GM19099 (cell line): Measurements from ENCODE around the gene EZR.

Source experiments
- POLR2A ChIP-seq: IDR thresholded peaks from 3 replicates; pipeline ENCODE4 v1.6.1; 2011; ENCODE audit warnings: low read depth; ENCODE audit not compliant: insufficient read length; ENCODE audit errors: extremely low read depth

The EZR gene

GRCh38 chr6:158777510-158777909 is 41.7 kb downstream of the EZR start:
- no peak for TF ChIP-seq POLR2A

GRCh38 chr6:158776737-158777136 is 42.4 kb downstream of the EZR start:
- no peak for TF ChIP-seq POLR2A

DNA sequence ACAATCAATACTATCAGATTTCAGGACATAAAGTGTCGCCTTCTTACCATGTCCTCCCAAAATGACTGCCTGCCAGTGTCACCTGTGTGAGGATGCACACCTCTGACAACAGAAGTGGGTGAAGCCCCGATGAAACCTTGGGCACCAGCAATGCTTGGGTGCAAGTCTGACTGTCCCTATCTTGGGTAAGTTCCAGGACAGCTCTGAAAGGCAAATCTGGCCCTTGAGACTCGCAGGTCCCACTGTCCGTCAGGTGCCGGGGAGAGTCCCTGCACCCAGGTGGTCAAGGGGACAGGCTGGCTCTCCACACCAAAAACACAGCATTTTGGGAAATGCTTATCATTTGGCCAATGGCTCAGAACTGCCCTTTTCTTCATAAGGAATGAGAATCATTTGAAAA is 43.3 kb downstream of the EZR start:
- no peak for TF ChIP-seq POLR2A

GRCh38 chr6:158774717-158775449 is 44.3 kb downstream of the EZR start:
- TF ChIP-seq POLR2A = no peak

DNA sequence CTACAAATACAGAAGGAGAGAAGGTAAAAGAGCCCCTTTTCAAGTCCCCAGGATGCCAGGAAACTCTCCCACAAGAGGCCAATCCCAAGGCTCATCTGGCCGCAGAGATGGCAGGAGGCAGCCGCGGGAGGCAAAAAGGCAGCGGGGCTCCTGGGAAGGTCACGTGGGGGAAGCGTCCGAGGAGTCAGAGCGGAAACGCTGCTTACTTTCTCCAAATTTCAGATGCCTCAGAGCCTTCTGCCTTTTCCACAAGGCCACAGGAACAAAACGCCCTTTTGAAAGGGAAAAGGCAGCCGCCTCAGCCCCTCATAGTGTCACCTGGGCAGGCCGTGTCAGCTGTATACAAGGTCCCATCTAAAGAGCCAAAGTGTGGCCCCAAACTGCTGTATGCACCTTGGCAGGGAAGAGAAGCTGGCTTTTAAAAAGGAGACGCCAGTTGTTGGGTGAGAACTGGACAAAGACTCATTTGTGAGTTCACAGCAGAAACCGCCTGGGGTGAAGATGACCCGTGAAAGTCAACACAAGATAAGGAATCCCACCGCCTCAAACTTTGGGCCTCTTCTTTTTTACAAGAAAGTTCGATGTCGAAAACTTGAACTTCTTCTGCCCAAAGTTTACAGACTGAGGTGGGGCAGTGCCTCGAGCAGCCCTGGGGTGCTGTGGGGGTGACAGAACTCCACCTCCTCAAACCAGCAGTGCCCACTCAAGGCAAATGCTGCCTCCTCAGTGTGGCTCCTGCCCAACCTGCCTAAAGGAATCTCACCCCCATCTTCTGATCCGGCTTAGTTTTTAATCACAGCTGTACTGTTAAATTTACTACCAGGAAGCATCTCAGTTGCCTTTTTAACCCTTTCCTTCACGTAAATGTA is 45.4 kb downstream of the EZR start:
- no peak for TF ChIP-seq POLR2A

DNA sequence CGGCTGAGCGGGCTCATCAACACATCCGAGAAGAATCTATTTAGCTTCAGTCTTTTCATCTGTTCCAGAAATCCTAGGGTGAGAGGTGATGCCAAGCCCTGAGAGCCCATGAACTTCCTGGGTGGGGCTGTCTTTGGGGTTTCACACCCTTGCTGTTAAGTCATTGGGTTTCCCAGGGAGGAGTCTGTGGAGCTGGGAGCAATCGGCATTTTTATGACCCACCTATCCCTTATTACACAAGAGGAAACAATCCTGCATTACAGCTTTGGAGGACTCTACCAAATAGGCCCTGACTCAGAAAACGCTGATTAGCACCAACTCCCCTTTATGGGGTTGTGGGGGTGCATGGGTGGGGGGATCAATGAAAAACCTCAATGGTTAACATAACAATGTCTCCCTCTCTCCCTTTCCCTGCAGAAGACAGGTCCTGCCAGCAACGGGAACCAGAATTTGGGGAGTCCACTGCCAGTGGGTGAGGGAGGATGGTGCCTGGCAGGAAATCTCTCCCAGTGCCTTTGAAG is 46.3 kb downstream of the EZR start:
- TF ChIP-seq POLR2A = no peak

DNA sequence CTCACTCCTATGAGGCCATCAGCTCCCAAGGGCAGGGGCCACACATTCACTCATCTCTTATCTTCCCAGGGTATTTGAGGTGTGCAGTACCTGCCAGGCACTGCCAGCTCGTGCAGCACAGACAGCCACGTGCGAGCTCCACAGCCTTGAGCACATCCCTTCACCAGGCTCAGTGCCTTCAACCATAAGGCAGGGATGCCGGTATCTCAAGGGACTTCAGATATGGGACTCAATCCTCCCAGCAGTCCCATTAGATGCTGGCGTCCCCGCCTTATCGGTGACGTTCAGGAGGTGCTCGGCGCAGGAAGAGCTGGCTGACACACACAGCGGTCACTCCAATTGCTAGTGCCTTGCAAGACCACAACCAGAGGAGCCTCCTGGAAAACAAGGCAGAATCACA is 47.0 kb downstream of the EZR start:
- no peak for TF ChIP-seq POLR2A

GRCh38 chr6:158771399-158772152 is 47.6 kb downstream of the EZR start:
- TF ChIP-seq POLR2A = no peak

DNA sequence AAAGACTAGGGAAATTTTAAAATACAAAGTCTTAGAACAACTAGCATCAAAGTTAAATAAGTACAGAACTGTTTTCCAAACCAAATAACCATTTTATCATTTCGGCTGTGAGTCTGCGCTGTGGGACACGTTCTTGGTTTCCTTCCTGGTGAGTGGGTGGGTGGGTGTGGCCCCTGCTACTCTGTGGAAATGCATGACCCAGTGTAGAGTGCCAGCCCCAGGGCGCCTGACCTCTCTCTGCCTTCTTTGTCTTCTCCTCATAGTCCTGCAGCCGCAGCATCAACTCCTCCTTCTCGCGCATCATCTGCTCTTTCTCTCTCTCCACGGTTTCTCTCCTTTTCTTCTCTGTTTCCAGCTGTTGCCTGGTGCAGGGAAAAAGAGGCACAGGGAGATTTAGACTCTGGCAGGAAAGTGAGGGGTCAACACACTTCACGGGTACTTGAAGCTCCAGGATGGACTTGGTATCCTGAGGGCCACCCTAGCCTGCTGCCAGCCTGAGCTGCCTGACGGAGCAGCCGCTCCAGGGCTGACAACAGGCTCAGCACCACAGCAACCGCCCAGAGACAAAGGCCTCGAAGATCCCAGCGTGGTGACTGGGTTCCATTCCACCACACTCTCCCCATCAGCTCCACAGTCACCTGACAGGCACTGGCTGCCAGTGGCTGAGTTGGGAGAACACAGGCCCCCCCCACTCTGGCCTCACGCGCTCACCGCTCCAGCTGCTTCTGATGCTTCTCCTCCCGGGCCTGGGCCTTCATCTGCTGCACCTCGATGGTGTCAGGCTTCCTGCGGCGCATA is 48.4 kb downstream of the EZR start:
- TF ChIP-seq POLR2A = no peak

GRCh38 chr6:158769771-158770432 is 49.3 kb downstream of the EZR start:
- no peak for TF ChIP-seq POLR2A

DNA sequence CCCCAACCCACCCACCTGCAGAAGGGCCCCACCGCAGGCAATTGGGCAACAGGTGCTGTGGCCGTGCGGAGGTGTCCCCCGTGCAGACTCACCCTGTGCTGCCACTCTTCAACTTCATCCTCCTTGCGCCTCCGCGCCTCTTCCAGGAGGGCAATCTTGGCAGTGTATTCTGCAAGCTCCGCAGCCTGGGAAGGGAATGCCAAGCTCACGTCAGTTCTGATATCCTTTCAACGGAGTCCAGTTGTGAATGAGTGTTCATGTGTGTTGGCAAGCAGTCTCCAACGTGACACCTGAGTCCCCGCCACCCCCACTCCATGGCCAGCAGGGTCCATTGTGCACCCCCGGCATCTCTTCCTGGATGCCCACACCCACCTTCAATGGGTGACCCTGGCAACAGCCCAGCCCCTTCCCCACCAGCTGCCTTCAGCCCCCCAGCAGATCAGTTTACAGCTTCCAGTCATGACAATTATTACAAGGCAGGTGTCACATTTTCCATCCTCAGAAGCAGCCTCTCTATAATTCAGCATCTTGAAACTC is 49.9 kb downstream of the EZR start:
- no peak for TF ChIP-seq POLR2A

DNA sequence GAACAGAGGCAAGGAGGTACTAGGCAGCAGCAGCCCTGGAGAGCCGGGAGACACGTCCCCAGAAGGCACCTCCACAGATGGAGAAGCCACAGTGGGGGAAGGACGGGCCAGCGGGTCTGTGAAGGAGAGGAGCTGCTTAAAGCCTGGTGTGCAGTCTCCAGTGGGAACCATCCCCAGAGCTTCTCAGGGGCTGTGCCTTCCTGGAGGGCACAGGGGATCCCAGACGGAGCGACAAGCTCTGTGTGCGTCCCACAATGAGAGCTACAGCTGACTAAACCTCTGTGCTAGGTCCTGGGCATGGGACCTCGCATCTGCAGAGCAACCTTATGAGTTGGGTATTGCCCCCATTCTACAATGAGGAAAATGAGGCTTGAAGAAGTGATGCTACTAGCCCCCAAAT is 50.7 kb downstream of the EZR start:
- TF ChIP-seq POLR2A = no peak

DNA sequence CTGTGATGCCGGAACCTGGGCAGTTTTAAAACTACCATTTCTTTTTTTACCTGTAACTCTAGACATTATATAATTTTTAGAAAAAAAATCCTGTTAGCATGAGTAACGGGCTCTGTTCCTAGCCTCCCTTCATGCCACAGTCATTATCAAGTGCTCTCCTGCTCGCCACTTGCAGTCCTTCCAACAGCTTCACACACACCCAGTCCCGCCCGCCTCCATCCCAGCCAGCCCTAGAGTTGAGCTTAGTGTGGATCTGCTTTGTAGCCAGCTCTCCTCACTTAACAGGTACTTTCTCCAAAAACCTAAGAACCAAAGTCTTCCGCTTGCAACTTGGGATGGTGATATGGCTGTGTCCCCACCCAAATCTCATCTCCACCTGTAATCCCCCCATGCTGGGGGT is 51.5 kb downstream of the EZR start:
- no peak for TF ChIP-seq POLR2A
